ENCODE measurements around the gene MARCO. TPM values are rescaled to one million over a fixed set of nuclear protein-coding genes. Genes with fewer than 3 reads are reported as not detected.

MARCO gene
- total and polyA plus RNA-seq, 2 experiments from 2014 or later = not detected

DNA sequence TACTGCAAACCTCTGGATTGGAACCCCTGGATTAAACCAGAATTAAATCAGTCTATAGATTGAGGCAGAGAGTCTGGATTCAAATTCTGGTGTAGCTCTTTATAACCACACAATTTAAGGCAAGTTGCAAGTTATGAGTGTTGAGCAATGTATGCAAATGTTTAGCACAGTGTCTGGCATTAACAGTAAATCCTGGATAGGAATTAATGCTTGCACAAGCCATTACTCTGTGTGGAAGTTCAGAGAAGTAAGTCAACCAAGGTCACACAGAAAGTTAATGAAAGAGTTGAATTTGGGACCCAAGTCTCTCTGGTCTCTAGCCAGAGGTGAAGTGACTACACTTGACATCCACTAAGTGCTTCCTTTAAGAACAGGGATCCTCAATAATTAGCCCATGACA is 2.0 kb upstream of the MARCO start (continued):
- no peak for TF ChIP-seq STAT1 (IDR thresholded peaks at IDR 0.05; ENCODE audit: unreplicated experiment)
- no peak for TF ChIP-seq CREB1 (CRISPR knock-in tag; IDR thresholded peaks at IDR 0.05; ENCODE audit: low read depth)

DNA sequence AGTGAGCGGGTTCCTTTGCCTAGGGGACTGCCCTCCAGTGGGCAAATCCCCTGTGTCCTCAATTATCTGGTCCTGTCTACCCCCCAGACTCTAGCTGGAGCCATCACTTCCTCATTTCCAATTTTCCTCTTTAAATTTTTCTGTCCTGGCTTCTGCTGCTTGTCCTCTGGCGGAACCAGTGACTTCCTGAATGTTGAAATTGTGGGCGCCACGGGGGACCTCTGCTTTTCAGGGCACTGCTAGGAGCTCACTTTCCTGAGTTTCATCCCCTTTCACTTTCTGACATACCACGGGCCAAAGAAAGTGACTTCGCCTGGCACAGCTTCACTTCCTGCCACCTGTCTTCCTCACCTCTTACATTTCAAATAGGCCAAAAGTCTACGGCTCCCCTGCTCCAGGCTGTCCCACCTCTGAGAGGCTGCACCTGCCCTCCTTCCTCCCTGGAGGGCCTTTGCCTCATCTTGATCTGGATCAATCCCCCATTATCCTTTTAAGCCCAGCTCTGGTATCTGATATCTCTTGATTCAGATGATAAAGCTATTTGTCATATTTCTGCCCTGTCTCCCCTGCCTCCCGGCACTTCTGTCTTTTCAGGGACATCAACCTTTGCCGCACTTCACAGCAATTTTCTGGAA is 1.4 kb upstream of the MARCO start:
- Mint-ChIP-seq H3K4me3 (no peak overlapping the region), H3K27me3 (ENCODE audit: insufficient read depth, low read depth, poor library complexity) (no peaks in the 10 kb centered on the region), H3K4me1 (no peaks in the 10 kb centered on the region), H3K36me3 (ENCODE audit: low read depth) (no peaks in the 10 kb centered on the region), H3K27ac (no peak overlapping the region), H3K9me3 (no peaks in the 10 kb centered on the region)
- Histone ChIP-seq H3K36me3 (ENCODE audit: insufficient read depth) (no peaks in the 10 kb centered on the region), H3K9me2 (ENCODE audit: insufficient read depth) (no peaks in the 10 kb centered on the region), H2AFZ (peak overlapping the region; percentile 43; the same call in 1 of the 2 replicates), H3K4me1 (ENCODE audit: insufficient read depth) (no peaks in the 10 kb centered on the region), H3K4me3 (no peak overlapping the region), H3K79me2 (replicated peaks; ENCODE audit: insufficient read depth) (no peaks in the 10 kb centered on the region), H4K20me1 (replicated peaks; ENCODE audit: insufficient read depth) (peaks cover 4% of the 10 kb centered on the region; the same call in 1 of the 2 replicates), H3K4me2 (no peak overlapping the region), H3K27ac (ENCODE audit: low read depth) (no peak overlapping the region), H3K27me3 (ENCODE audit: insufficient read depth) (no peaks in the 10 kb centered on the region), H3F3A (replicated peaks; ENCODE audit: low read depth) (no peaks in the 10 kb centered on the region)
- no peak for TF ChIP-seq CREB1 (CRISPR knock-in tag; IDR thresholded peaks at IDR 0.05; ENCODE audit: low read depth)
- TF ChIP-seq, protein P1, sequence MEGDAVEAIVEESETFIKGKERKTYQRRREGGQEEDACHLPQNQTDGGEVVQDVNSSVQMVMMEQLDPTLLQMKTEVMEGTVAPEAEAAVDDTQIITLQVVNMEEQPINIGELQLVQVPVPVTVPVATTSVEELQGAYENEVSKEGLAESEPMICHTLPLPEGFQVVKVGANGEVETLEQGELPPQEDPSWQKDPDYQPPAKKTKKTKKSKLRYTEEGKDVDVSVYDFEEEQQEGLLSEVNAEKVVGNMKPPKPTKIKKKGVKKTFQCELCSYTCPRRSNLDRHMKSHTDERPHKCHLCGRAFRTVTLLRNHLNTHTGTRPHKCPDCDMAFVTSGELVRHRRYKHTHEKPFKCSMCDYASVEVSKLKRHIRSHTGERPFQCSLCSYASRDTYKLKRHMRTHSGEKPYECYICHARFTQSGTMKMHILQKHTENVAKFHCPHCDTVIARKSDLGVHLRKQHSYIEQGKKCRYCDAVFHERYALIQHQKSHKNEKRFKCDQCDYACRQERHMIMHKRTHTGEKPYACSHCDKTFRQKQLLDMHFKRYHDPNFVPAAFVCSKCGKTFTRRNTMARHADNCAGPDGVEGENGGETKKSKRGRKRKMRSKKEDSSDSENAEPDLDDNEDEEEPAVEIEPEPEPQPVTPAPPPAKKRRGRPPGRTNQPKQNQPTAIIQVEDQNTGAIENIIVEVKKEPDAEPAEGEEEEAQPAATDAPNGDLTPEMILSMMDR (conservative IDR thresholded peaks at IDR 0.05; ENCODE audit: low read depth in 2 of 2) = no peak
- ATAC-seq (no peak), DNase-seq (ENCODE audit: low spot score) (no peak)

DNA sequence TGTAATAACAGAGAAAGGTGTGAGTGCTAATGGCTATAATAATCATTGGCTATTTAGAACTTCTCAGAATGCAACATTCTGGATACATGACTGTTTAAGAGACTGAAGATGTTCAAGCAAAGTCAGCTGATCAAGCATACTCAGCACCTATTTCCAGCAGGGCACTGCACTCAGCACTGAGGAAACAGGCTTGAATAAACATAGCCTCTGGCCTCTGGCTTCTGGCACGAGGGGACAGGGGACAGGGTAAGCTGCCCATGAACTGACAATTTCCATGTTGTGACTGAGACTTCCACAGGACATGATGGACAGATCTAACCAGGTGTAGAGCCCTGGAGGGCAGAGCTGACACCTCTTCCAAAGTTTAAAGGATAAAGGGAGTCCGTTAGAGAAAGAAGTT is 1.3 kb downstream of the MARCO start:
- H3K4me2 ChIP-seq = no peak overlapping the region
- Mint-ChIP-seq H3K27me3 (ENCODE audit: insufficient read depth, low read depth, poor library complexity) (no peaks in the 10 kb centered on the region), H3K36me3 (ENCODE audit: low read depth) (no peaks in the 10 kb centered on the region), H3K4me3 (no peak overlapping the region), H3K4me1 (no peaks in the 10 kb centered on the region), H3K9me3 (no peaks in the 10 kb centered on the region), H3K27ac (no peak overlapping the region)
- no peak overlapping the region for H3K27ac ChIP-seq (ENCODE audit: low read depth)
- H3K4me3 ChIP-seq = no peak overlapping the region
- no peaks in the 10 kb centered on the region for H3K79me2 ChIP-seq (replicated peaks; ENCODE audit: insufficient read depth)
- H3K36me3 ChIP-seq (ENCODE audit: insufficient read depth) = no peaks in the 10 kb centered on the region
- H3K4me1 ChIP-seq (ENCODE audit: insufficient read depth) = no peaks in the 10 kb centered on the region
- H4K20me1 ChIP-seq (replicated peaks; ENCODE audit: insufficient read depth) = peaks cover 4% of the 10 kb centered on the region; the same call in 1 of the 2 replicates
- no peaks in the 10 kb centered on the region for H3K27me3 ChIP-seq (ENCODE audit: insufficient read depth)
- no peak overlapping the region; the same call in 1 of the 2 replicates for H2AFZ ChIP-seq
- no peaks in the 10 kb centered on the region for H3F3A ChIP-seq (replicated peaks; ENCODE audit: low read depth)
- no peak for DNase-seq (ENCODE audit: low spot score)
- no peak for ATAC-seq
- H3K9me2 ChIP-seq (ENCODE audit: insufficient read depth) = no peaks in the 10 kb centered on the region
- TF ChIP-seq JUNB (IDR thresholded peaks at IDR 0.05; ENCODE audit: unreplicated experiment) = no peak
- TF ChIP-seq, protein P2, sequence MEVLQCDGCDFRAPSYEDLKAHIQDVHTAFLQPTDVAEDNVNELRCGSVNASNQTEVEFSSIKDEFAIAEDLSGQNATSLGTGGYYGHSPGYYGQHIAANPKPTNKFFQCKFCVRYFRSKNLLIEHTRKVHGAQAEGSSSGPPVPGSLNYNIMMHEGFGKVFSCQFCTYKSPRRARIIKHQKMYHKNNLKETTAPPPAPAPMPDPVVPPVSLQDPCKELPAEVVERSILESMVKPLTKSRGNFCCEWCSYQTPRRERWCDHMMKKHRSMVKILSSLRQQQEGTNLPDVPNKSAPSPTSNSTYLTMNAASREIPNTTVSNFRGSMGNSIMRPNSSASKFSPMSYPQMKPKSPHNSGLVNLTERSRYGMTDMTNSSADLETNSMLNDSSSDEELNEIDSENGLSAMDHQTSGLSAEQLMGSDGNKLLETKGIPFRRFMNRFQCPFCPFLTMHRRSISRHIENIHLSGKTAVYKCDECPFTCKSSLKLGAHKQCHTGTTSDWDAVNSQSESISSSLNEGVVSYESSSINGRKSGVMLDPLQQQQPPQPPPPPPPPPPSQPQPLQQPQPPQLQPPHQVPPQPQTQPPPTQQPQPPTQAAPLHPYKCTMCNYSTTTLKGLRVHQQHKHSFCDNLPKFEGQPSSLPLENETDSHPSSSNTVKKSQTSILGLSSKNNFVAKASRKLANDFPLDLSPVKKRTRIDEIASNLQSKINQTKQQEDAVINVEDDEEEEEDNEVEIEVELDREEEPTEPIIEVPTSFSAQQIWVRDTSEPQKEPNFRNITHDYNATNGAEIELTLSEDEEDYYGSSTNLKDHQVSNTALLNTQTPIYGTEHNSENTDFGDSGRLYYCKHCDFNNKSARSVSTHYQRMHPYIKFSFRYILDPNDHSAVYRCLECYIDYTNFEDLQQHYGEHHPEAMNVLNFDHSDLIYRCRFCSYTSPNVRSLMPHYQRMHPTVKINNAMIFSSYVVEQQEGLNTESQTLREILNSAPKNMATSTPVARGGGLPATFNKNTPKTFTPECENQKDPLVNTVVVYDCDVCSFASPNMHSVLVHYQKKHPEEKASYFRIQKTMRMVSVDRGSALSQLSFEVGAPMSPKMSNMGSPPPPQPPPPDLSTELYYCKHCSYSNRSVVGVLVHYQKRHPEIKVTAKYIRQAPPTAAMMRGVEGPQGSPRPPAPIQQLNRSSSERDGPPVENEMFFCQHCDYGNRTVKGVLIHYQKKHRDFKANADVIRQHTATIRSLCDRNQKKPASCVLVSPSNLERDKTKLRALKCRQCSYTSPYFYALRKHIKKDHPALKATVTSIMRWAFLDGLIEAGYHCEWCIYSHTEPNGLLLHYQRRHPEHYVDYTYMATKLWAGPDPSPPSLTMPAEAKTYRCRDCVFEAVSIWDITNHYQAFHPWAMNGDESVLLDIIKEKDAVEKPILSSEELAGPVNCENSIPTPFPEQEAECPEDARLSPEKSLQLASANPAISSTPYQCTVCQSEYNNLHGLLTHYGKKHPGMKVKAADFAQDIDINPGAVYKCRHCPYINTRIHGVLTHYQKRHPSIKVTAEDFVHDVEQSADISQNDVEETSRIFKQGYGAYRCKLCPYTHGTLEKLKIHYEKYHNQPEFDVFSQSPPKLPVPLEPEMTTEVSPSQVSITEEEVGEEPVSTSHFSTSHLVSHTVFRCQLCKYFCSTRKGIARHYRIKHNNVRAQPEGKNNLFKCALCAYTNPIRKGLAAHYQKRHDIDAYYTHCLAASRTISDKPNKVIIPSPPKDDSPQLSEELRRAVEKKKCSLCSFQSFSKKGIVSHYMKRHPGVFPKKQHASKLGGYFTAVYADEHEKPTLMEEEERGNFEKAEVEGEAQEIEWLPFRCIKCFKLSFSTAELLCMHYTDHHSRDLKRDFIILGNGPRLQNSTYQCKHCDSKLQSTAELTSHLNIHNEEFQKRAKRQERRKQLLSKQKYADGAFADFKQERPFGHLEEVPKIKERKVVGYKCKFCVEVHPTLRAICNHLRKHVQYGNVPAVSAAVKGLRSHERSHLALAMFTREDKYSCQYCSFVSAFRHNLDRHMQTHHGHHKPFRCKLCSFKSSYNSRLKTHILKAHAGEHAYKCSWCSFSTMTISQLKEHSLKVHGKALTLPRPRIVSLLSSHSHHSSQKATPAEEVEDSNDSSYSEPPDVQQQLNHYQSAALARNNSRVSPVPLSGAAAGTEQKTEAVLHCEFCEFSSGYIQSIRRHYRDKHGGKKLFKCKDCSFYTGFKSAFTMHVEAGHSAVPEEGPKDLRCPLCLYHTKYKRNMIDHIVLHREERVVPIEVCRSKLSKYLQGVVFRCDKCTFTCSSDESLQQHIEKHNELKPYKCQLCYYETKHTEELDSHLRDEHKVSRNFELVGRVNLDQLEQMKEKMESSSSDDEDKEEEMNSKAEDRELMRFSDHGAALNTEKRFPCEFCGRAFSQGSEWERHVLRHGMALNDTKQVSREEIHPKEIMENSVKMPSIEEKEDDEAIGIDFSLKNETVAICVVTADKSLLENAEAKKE (CRISPR knock-in tag; IDR thresholded peaks at IDR 0.05) = no peak
- no peak for TF ChIP-seq NANOG (IDR thresholded peaks at IDR 0.05; ENCODE audit: borderline replicate concordance)
- no peak for TF ChIP-seq ZNF331 (CRISPR knock-in tag; IDR thresholded peaks at IDR 0.05; ENCODE audit: low read depth)
- no peak for TF ChIP-seq POLR2AphosphoS5 (IDR thresholded peaks at IDR 0.05; ENCODE audit: low read depth)
- TF ChIP-seq, protein P3, sequence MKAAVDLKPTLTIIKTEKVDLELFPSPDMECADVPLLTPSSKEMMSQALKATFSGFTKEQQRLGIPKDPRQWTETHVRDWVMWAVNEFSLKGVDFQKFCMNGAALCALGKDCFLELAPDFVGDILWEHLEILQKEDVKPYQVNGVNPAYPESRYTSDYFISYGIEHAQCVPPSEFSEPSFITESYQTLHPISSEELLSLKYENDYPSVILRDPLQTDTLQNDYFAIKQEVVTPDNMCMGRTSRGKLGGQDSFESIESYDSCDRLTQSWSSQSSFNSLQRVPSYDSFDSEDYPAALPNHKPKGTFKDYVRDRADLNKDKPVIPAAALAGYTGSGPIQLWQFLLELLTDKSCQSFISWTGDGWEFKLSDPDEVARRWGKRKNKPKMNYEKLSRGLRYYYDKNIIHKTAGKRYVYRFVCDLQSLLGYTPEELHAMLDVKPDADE (IDR thresholded peaks at IDR 0.05) = no peak
